HFF-Myc (cell line): ENCODE results near the gene CNTN4.
"Not testable (repeated sequence)": the region's sequence is repeated elsewhere in the genome, so short reads cannot be mapped to it uniquely, and the experiment has no call there.

Source experiments
- DNase-seq: peaks from one replicate; pipeline ENCODE4 v3.0.0-alpha.2; 2011; ENCODE audit warnings: low read depth; ENCODE audit errors: extremely low read depth
- H3K4me3 ChIP-seq: replicated peaks from 2 replicates; pipeline ENCODE4 v1.5.1; 2011; ENCODE audit warnings: low read depth, mild to moderate bottlenecking, control low read depth, low read length
- TF ChIP-seq, protein P1 (sequence below): IDR thresholded peaks from 2 replicates; pipeline ENCODE4 v1.5.1; 2012; ENCODE audit warnings: mild to moderate bottlenecking, low read depth, low read length, control low read depth; ENCODE audit errors: missing control alignments

CNTN4 gene

DNA sequence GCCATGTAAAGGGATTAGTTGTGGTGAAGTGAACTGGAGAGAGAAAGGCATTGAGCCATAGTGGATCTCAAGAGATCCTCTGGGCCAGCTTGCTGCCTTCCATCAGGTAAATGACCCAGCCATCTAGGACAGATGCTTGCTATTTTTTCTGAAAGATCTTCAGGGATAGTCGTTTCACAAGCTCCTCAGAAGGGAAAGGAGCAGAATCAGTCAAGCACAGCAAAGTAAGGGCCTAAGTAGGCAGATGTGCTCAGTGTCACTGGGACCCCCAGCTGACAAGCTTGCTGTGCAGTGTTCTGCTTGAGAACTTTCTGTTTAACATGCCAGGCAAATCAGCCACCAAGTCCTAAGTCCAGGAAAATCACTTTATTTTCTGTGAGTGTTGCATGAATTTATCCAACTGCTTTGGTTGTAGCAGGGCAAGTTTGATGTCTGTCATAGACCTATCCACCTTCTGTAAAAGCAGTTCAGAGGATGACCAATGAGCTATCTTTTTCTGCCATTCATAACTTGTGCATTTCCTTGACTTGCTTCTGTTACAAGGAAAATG, 691.7 kb downstream of the CNTN4 start:
- no peak for DNase-seq
- H3K4me3 ChIP-seq, result no peak overlapping the region
- TF ChIP-seq, protein P1, sequence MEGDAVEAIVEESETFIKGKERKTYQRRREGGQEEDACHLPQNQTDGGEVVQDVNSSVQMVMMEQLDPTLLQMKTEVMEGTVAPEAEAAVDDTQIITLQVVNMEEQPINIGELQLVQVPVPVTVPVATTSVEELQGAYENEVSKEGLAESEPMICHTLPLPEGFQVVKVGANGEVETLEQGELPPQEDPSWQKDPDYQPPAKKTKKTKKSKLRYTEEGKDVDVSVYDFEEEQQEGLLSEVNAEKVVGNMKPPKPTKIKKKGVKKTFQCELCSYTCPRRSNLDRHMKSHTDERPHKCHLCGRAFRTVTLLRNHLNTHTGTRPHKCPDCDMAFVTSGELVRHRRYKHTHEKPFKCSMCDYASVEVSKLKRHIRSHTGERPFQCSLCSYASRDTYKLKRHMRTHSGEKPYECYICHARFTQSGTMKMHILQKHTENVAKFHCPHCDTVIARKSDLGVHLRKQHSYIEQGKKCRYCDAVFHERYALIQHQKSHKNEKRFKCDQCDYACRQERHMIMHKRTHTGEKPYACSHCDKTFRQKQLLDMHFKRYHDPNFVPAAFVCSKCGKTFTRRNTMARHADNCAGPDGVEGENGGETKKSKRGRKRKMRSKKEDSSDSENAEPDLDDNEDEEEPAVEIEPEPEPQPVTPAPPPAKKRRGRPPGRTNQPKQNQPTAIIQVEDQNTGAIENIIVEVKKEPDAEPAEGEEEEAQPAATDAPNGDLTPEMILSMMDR, result no peak

DNA sequence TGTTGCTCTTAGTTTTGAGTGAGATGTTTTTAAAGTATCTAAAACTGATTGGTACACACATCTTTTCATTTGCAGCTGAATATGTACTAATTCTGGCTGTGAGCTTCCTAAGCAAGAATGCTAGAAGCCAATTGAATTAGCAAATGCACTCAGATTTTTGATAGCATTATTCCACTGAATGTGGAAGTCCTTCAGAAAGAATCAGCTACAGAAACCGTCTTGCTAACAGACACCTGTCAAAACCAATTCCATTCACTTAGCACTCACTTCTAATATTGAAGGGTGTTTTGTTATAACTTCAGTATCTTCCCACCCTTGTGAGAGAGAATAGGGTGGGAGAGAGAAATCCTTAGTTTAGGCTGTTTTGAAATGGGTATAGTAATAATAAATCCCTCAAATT, 693.8 kb downstream of the CNTN4 start:
- H3K4me3 ChIP-seq, result no peak overlapping the region
- no peak for DNase-seq
- TF ChIP-seq, protein P1, result no peak

DNA sequence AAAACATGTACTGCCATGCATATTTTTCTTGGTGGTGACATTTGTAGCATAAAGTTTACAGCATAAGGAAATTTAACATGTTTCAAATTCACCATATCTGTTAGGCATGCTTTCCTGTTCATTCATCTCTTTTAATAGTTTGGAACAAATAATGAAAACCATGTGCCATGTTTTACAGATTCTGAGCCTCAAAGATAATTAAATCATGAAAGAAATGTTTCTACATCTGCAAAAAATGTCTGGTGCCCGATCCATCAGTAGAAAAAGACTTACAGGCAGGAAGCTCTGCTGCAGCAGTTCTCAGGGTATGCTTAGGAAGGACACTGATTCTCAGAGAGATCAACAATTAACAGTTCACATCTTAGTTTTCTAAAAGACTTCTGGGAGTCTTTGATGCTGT, 695.3 kb downstream of the CNTN4 start:
- TF ChIP-seq, protein P1, result no peak
- no peak overlapping the region for H3K4me3 ChIP-seq
- no peak for DNase-seq

DNA sequence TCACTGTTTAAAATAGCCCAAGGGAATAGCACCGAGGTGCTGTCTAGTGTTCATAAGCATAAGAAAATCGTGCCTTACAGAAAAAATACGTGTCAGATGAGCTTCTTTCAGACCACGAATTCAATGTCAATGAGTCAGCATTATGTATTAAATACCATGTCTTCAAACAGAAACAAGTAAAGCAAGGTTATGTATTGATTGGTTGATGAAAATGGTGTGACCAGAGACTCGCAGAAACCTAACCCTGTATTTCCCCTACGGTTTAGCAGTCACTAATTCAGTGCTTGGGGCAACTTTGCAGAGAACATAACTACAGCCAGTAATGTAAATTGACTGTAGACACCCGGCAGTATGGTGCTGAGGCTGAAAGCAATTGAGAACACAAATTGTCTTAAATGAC, 703.8 kb downstream of the CNTN4 start:
- TF ChIP-seq, protein P1, result no peak
- DNase-seq, result no peak
- no peak overlapping the region for H3K4me3 ChIP-seq

DNA sequence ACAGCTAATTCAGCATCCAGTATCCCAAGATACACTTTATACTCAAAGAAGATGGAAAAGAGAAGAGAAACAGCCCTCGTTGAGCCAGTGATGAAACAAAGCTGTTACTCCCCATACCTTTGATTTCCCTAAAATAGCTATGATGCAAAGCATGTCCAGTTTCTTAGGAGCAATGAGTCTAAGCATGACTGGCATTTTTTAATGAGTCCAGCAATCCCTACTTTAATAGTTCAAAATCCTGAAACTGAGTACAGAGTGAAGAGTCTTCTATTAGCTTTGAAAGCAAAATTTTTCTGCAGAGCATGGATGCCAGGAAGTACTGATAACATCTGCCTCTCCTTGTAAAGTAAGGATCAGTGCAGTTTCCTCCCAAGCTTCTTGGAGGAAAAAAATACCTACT, 708.8 kb downstream of the CNTN4 start:
- TF ChIP-seq, protein P1, result no peak
- H3K4me3 ChIP-seq, result no peak overlapping the region
- DNase-seq, result no peak

DNA sequence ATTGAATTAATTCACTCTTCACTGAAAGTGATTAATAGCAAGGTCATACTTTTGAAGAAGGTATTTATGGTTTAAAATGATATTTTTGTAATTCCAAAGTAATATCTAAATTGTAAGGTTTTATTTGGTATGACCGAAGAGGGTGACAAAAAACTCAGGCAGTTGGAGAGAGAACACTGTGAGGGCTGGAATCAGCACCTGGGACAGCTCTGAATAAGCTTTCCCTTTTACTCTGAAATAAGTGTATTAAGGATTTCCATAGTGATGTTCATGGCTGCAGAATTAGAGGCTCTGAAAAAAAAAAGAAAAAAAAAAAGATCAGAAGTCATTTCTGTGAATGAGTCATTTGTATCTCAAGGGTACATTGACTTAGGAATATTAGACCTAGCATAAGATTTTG, 712.1 kb downstream of the CNTN4 start:
- TF ChIP-seq, protein P1, result no peak
- no peak for DNase-seq

DNA sequence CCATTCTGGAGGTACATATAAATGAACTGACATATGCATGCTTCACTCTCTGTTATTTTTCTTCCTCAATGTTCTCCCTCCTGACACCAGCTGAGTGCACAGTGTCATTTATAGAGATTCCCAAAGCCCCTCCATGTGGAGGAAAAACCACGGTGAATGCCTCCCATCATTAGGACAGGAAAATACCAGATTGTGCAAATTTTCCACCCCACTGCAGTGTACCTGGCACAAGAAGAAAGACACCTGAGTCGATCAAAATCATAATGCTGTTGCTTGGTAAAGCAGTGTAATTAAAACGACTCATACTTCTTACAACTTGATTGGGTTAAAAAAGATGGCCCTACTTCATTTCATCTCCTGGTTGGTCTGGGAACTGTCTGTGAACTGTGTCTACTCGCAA, 720.9 kb downstream of the CNTN4 start:
- TF ChIP-seq, protein P1, result no peak
- DNase-seq, result no peak
- no peak overlapping the region for H3K4me3 ChIP-seq

More for the DNA sequence above, 712.1 kb downstream of the CNTN4 start:
- H3K4me3 ChIP-seq, result no peak overlapping the region

DNA sequence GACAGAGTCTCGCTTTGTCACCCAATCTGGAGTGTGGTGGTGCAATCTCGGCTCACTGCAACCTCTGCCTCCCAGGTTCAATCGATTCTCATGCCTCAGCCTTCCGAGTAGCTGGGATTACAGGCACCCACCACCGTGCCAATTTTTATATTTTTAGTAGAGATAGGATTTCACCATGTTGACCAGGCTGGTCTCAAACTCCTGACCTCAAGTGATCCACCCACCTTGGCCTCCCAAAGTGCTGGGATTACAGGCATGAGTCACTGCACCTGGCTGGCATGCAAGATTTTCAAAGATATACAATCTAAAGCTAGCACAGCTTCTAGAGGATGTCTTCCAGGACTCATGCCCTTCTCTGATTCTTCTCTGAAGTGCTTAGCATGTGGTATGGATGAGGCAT, 722.3 kb downstream of the CNTN4 start:
- DNase-seq, H3K4me3 ChIP-seq: not testable (repeated sequence)
